ENCODE measurements around the gene PDE10A.

The PDE10A gene

GRCh38 chr6:165404697-165405096 lies 258.3 kb downstream of the PDE10A start:
- ChIA-PET POLR2A (ENCODE audit: low non-redundant PET) (no interaction called here), CTCF (no interaction called here)
- H3K27ac ChIP-seq: no peak overlapping the region
- no peak for TF ChIP-seq CTCF (conservative IDR thresholded peaks at IDR 0.05; ENCODE audit: low read depth)
- DNase-seq (ENCODE audit: low spot score): no peak

DNA sequence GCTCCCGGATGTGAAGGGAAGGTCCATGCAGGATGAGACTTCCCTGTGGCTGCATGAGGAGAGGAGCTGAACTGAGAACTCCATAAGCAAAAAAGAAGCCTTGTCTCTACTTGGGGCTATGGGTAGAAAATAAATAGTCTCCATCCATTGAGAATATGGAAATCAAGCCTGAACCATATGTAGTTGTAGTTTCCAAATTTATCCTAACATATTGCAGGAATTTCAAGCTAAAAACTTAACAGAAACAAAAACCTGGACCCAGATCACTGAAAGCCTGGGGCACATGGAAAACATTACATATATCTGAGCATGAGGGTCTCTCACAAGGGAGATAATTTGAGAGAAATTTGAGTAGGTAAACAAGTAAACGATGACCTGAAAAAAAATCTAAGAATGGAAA lies 258.7 kb downstream of the PDE10A start:
- H3K27ac ChIP-seq: no peak overlapping the region
- DNase-seq (ENCODE audit: low spot score): no peak
- no peak for TF ChIP-seq CTCF (conservative IDR thresholded peaks at IDR 0.05; ENCODE audit: low read depth)
- POLR2A ChIA-PET (ENCODE audit: low non-redundant PET): no interaction called here
- CTCF ChIA-PET: no interaction called here

- no peak for TF ChIP-seq CTCF (conservative IDR thresholded peaks at IDR 0.05; ENCODE audit: low read depth)
- ChIA-PET CTCF (no interaction called here), POLR2A (ENCODE audit: low non-redundant PET) (no interaction called here)
- no peak for DNase-seq (ENCODE audit: low spot score)
- no peak overlapping the region for H3K27ac ChIP-seq
These were observed 259.9 kb downstream of the PDE10A start for GRCh38 chr6:165403006-165403595.

DNA sequence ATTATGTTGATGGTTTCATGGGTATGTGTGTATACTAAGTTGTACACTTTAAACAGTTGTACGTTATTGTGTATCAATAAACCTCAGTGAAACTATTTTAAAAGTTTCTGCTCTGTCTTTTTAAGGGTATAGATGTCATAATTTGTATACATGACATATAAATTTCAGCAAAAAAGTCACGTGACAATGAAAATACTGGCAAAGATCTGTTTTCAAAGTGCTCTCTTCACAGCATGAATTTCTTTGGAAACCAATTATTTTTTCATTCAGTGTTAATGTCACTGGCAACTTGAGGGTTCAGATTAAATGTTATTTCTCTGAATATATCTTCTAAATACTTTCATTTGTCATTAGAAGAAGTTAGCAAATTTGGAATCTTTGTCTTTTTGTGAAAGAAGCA lies 261.9 kb downstream of the PDE10A start:
- H3K27ac ChIP-seq: no peak overlapping the region
- TF ChIP-seq CTCF (conservative IDR thresholded peaks at IDR 0.05; ENCODE audit: low read depth): no peak
- POLR2A ChIA-PET (ENCODE audit: low non-redundant PET): no interaction called here
- CTCF ChIA-PET: no interaction called here
- DNase-seq (ENCODE audit: low spot score): no peak

DNA sequence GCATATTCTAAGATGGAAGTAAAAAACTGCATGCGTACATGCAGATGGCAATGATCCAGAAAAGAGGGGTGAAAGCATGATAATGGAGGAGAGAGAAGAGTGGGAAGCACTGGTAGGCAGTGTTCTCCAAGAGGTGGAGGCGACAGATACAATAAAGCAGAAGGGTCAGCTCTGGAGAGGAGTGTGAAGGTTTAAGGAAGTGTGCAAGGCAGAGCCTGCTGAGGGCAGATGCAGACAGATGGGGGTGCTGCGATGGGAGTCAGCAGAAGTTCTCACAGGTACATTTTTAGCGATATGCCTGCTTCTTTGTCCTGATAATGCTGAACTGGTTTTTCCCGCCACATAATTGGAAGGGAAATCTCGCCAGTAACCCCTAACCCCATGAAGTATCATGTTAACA lies 272.6 kb downstream of the PDE10A start:
- POLR2A ChIA-PET (ENCODE audit: low non-redundant PET): no interaction called here
- no peak for DNase-seq (ENCODE audit: low spot score)
- no peak overlapping the region for H3K27ac ChIP-seq
- TF ChIP-seq CTCF (conservative IDR thresholded peaks at IDR 0.05; ENCODE audit: low read depth): no peak
- CTCF ChIA-PET: interaction anchor here (0.6 kb wide), 1 partner anchor 48 kb away, joined by 3 read pairs; no protein-coding TSS in a partner anchor

DNA sequence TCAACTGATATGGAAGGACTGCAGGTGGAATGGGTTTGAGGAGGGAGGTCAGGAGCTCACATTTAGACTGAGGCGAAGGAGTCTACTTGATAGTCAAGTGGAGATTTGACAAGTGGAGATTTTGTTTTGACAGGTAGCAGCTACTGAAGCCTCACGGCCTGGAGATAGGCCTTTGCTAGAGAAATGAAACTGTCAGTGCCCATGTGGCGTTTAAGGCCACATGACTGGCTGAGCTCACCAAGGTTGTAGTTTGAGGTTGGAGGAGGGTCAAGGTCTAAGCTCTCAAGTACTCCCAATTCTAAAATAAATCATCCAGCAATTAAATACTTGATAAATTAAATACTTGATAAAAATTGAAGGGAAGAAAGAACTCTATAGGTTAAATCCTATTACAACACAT lies 273.5 kb downstream of the PDE10A start:
- DNase-seq (ENCODE audit: low spot score): no peak
- TF ChIP-seq CTCF (conservative IDR thresholded peaks at IDR 0.05; ENCODE audit: low read depth): no peak
- no peak overlapping the region for H3K27ac ChIP-seq
- POLR2A ChIA-PET (ENCODE audit: low non-redundant PET): no interaction called here
- CTCF ChIA-PET: no interaction called here

DNA sequence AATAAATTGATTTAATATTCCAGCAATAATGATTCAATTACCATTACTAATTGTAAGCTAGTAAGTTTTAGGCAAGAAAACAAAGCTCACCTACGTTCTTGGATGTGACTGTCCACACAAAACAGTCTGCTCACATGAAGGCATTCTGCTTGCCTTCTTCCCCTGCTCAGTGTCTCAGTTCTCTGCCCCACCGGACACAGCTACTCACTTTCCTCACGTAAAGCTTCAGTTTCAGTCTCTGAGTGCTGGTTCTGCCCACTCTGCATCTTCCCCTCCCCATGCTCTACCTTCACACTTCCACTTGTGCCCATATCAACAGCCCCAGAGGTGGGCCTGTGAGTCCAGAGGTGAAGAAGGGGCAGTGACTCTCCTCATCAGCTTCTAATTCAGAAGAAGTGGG lies 279.7 kb downstream of the PDE10A start:
- POLR2A ChIA-PET (ENCODE audit: low non-redundant PET): no interaction called here
- CTCF ChIA-PET: no interaction called here
- no peak overlapping the region for H3K27ac ChIP-seq
- TF ChIP-seq CTCF (conservative IDR thresholded peaks at IDR 0.05; ENCODE audit: low read depth): no peak
- no peak for DNase-seq (ENCODE audit: low spot score)
